ENCODE measurements around the gene TES.
"Not testable (repeated sequence)": the region's sequence is repeated elsewhere in the genome, so short reads cannot be mapped to it uniquely, and the experiment has no call there.

The TES gene

DNA sequence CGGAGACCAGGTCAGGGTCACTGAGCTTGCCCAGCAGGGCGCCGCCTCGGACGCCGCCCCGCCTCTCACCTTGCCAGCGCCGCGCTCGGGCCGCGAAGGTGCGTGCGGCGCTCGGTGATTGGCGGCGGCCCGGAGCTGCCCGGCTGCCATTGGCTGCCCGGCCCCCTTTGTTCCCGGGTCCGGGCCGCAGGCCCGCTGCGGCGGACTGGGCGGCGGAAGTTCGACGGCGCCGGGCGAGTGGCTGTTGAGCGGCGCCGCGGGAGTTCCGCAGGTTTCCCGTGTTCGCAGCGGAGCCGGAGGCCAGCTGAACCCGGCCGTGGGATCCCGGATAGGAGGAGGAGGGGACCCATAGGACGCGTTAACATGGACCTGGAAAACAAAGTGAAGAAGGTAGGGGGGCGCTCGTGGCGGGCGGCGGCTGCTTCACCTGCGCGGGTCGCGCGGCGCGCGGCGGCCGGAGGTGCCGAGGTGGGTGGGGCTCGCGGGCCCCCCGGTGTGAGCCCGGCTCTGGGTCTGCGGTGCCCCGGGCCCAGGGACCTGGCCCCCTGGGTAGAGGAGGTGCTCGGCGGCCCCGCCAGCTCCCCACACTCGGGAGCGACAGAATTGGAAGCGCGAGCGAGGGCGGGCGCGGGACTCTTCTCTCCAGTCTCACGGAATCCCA, at the start of gene TES:
TSS of gene TES (plus strand) at position 195 of the 661 bp plus-strand sequence. CDS start at position 364, 169 bp downstream.
- peak; percentile 52 for DNase-seq

- no peak for DNase-seq
Observed at GRCh38 chr7:116161728-116162127, 48.6 kb upstream of the TES start.

DNA sequence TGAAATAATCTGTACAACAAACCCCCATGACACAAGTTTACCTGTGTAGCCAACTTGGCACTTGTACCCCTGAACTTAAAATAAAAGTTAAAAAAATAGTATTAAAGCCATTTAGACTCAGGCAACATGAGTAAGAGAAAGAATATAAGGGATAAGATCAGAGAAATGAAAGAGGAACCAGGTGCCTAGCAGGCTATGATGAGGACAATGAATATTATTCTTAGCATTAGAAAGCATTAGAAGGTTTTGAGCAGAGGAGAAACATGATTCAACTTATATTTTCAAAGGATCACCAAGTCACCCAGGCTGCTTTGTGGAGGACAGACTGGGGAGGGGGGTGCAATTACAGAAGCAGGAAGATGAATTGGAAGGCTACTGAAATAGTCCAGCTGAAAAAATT, 48.1 kb upstream of the TES start:
- no peak for DNase-seq

- no peak for DNase-seq
Observed at GRCh38 chr7:116162992-116163391, 47.3 kb upstream of the TES start.

DNA sequence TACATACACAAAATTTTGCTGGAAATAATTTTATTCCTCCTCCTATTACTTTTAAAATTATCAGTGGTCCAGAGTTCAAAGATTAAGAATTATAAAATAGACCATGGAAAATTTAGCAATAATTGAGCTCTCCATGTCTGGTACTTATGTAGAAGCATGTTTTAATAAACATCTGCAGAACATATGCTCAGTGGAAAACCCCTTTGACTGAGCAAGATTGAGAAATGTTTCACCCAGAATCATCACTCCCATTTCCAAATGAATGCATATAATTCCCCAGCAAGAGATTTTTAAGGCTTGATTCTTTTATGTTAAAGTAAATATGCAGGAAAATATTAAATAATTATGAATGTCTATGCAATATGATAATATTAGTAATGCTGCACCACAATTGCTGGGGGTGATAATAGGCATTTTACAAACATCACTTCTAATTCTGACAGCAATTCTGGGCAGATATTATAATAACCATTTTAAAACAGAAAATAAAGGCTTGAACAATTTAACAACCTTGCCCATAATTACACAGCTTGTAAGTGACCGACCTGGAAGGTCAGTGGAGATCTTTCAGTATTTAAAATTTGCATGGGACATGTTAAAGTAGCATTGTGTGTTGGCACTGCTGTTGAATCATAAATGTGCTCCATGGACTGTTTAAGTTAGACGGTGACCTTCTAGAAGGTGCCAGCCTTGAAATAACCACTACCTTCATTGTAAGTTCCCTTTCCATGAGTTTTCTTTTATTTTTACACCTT, 45.6 kb upstream of the TES start:
- no peak for DNase-seq

GRCh38 chr7:116165717-116166116, 44.6 kb upstream of the TES start:
- DNase-seq = no peak

DNA sequence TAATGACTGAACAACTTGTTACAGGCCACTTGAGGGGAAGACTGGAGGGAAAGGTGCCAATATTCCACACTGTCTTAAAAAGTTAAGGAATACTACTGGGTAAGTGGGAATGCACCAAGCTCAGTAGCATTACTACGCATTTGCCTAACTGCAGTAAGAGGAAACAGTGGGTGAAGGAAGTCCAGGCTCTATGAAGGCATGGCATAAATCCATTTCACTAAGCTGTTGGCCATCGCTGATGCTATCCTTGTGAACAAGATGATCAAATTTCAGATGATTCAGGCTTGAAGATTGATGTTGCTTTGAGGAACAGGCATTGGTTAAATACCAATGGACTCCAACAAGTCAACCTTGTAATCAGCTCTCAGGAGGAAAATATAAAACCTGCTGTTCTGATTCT, 44.2 kb upstream of the TES start:
- DNase-seq = no peak

DNA sequence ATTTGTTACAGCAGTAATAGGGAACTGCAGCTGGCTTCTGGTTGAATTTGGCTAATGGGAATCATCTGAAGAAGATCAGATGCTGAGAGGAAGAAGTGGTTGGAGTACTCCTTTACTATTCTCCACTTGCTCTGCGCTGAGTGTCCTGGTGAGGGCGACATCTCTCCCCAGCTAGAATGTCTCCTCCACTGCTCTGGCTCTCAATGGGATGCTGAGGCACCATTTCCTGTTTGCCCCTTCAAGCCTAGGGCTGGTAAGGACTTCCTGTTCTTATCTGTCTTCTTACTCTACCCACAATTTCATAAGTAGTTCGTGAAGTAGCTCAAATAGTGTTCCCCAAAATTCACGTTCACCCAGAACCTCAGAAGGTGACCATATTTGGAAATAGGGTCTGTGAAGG, 43.2 kb upstream of the TES start:
- DNase-seq = no peak

- DNase-seq = no peak
Observed at GRCh38 chr7:116169060-116169459, 41.3 kb upstream of the TES start.

GRCh38 chr7:116170180-116170579, 40.2 kb upstream of the TES start:
- DNase-seq = no peak

GRCh38 chr7:116171094-116171493, 39.2 kb upstream of the TES start:
- no peak for DNase-seq

GRCh38 chr7:116172353-116172752, 38.0 kb upstream of the TES start:
- no peak for DNase-seq

DNA sequence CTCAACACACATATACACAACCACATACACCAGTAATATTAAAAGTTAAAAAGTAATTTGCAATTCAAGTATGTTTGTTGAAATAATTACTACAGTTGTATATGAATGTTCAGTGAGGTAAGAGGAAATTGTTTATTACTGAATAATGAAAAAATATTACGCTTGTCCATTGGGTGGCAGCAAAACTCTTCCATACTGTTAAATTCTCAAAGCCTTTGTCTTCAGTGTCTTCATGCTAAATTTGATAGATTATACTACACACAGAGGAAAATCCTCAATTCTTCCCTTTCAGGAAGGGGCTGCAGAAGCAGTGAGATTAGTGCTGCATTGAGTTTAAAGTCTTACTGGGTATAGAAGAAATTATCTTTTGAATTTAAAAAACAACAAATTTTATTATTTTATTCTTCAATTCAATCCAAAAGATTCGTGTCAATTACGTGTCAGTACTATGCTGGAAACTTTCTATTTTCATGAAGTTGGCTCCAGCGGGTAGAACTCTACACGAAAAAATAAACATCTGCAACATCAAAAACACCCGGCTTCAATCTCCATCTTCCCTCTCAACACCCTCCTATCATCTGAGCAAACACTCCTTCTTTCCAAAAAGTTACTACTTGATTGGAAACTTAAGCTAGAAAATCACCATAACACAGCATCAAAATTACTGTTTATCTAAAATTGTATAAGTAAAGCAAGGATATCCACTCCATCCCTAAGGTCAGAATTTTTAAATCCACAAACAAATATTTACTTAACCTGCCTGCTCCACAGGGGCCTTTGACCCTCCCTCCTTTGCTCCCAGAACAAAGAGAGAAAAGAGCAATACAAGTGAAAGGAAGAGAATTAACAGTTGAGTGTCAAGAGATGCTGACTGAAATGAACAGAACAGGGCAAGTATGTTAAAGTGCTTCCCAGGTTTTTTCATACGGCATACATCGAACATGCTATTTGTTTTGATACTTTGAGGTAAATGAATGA, 37.0 kb upstream of the TES start:
- DNase-seq = no peak

GRCh38 chr7:116175095-116175494, 35.2 kb upstream of the TES start:
- not testable (repeated sequence) for DNase-seq

- no peak for DNase-seq
Observed at GRCh38 chr7:116176226-116176625, 34.1 kb upstream of the TES start.

- DNase-seq = no peak
Observed at GRCh38 chr7:116177009-116177408, 33.3 kb upstream of the TES start.

DNA sequence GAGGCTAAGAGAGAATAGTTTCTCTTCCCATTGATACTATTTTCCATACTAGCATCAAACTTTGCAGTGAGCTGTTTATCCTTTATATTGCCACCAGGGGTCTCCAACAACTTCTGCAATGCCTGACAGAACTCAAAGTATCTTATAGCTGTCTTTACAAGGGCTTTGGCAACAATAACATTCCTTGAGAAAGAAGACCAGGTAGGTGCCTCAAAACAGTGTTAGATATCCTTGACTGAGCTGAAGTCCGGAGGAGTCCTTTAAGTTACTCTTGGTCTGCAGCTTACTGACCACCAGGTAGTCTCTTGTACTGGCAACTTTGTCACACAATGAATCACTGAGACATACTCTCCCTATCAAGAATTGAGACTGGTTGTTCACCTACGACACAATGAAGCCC, 30.0 kb upstream of the TES start:
- DNase-seq = no peak

DNA sequence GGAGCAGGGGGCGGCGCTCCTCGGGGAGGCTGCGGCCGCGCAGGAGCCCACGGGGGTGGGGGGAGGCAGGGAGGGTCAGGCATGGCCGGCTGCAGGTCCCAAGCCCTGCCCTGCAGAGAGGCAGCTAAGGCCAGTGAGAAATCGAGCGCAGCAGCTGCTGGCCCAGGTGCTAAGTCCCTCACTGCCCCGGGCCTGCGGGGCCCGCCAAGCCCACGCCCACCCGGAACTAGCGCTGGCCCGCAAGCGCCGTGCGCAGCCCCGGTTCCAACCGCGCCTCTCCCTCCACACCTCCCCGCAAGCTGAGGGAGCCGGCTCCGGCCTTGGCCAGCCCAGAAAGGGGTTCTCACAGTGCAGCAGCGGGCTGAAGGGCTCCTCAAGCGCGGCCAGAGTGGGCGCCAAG, 28.3 kb upstream of the TES start:
- DNase-seq = no peak

GRCh38 chr7:116185450-116185849, 24.9 kb upstream of the TES start:
- DNase-seq = no peak

DNA sequence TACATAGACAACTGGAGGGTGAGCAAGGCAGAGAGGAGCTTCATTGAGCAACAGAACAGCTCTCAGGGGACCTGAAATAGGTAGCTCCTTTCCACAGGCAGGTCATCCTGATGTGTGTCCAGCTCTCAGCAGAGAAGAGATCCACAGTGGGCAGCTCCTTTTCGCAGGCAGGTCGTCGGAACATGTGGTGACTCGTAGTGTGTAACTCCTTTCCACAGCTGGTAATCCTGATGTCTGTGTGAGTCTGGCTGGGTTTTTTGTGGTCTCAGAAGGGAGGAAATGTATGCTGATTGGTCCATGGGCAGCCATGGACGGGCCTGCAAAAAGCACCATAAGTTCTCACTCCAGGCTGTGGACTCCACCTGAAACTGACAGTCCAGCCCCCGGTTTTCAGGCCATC, 24.4 kb upstream of the TES start:
- no peak for DNase-seq

GRCh38 chr7:116187400-116187799, 22.9 kb upstream of the TES start:
- no peak for DNase-seq

DNA sequence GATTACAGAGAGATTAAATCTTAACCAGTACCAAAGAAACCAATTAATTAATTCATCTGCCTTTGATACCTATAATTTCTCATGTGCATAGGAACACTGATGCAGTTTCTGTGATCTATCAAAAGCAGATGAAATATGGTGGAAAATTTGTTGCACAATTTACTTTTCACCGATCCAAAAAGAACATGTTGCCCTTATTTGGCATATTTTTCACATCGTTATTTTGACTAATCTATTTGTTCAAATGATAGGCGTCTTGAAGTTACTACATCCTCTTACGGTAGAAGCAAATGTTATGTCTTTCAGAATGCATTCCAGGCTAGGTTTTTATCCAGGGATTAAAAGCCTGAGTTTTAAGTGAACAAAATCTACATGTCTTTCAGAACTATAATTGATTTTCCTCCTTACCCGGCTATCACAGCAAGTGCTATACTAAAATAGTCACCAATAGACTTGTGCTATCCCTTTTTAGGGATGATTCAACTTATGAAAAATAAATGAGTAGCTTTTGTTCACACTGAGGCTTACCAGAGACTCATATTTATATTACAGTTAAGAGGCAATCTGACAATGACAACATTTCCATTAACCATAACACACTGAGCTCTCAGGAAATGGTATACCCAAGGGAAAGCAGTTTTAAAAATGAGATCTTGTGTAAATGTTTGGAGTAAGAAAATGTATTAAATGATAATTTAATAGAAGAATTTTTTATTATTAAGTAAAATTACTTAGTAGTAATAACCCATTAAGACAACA, 16.8 kb upstream of the TES start:
- DNase-seq = no peak

DNA sequence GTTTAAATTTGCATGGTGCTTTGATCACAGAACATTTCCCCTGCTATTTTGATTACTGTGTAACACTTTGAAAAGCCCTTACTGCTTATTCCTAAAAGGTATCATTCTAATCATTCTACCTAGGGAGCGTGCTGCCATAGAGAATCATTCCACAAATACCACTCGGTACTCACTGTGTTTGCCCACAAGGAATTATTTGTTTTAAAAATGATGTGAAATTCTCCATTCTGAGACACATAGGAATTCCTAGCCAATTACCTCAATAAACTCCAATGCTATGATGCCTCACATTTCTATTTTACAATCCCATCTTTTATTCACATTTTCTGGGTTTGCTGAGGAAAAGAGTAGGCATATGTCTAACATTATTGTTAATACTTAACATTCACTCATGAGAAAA, 16.2 kb upstream of the TES start:
- DNase-seq = no peak

Measured in activated effector memory CD4-positive, alpha-beta T cell treated with Interleukin-2 at 50 U/mL for 16 hours (primary cell).